Vagina (tissue), 2 donors: Measurements from ENCODE around the gene FNBP1L.

Experiments
- CTCF ChIP-seq, 3 experiments: fragments of 450-650 bp in 2 of 3; fragments of 200-600 bp in 1 of 3; sonication (generic) in 1 of 3; IDR thresholded peaks; one replicate each; pipeline ENCODE4 v1.5.1; 2017 to 2019; ENCODE audit warnings: antibody characterized with exemption in 3 of 3, mild to moderate bottlenecking in 2 of 3, moderate library complexity in 2 of 3
- POLR2A ChIP-seq, 2 donors: fragments of 450-650 bp; IDR thresholded peaks; one replicate each; pipeline ENCODE4 v1.6.1; 2017; ENCODE audit warnings: antibody characterized with exemption in 2 of 2, mild to moderate bottlenecking in 2 of 2, moderate library complexity in 2 of 2
- POLR2AphosphoS5 ChIP-seq, 2 donors: sonication (generic); formaldehyde crosslinking; IDR thresholded peaks; one replicate each; pipeline ENCODE4 v1.9.0; 2017; ENCODE audit warnings: antibody characterized with exemption in 2 of 2, mild to moderate bottlenecking in 2 of 2, low read depth in 1 of 2; ENCODE audit not compliant: insufficient read depth in 1 of 2

GRCh38 chr1:93575621-93576284, 127.8 kb downstream of the FNBP1L start:
- TF ChIP-seq POLR2A (IDR thresholded peaks at IDR 0.05): no peak
- no peak for TF ChIP-seq CTCF (IDR thresholded peaks at IDR 0.05)
- TF ChIP-seq POLR2AphosphoS5 (IDR thresholded peaks at IDR 0.05; ENCODE audit: insufficient read depth in 1 of 2, low read depth in 1 of 2): no peak
